Stimulated activated naive CD8-positive, alpha-beta T cell treated with anti-CD3 and anti-CD28 coated beads, Interleukin-15, Interleukin-2, amounts not matched to agents 100 ng/mL and 50 ng/mL, for 24 hours (primary cell): ENCODE measurements around the gene PLEKHG4B.
"Not testable (repeated sequence)": the region's sequence is repeated elsewhere in the genome, so short reads cannot be mapped to it uniquely, and the experiment has no call there.

Experiments used
- H3K27ac Mint-ChIP-seq: one replicate; pipeline ENCODE4 v1.8.0; 2021; ENCODE audit warnings: mild to moderate bottlenecking, mixed read lengths
- H3K27me3 Mint-ChIP-seq: one replicate; pipeline ENCODE4 v1.8.0; 2021; ENCODE audit warnings: mixed read lengths
- H3K36me3 Mint-ChIP-seq: one replicate; pipeline ENCODE4 v1.8.0; 2021; ENCODE audit warnings: low read depth, mixed read lengths
- H3K4me1 Mint-ChIP-seq: one replicate; pipeline ENCODE4 v1.8.0; 2021; ENCODE audit warnings: low read depth, mixed read lengths
- H3K4me3 Mint-ChIP-seq: one replicate; pipeline ENCODE4 v1.8.0; 2021; ENCODE audit warnings: mild to moderate bottlenecking, mixed read lengths
- H3K9me3 Mint-ChIP-seq: one replicate; pipeline ENCODE4 v1.8.0; 2021; ENCODE audit warnings: mixed read lengths

PLEKHG4B gene

GRCh38 chr5:91556-92263 lies at the start of gene PLEKHG4B:
Gene PLEKHG4B, plus strand, starts transcription at chr5:92168. Its CDS starts 64 bp downstream, at chr5:92232.
- Mint-ChIP-seq H3K9me3 (no peaks in the 10 kb centered on the region), H3K4me1 (peaks cover 4% of the 10 kb centered on the region), H3K4me3 (peak within 1 kb of the TSS; percentile 37), H3K27me3 (peaks cover 59% of the 10 kb centered on the region), H3K36me3 (no peaks in the 10 kb centered on the region), H3K27ac (no peak within 1 kb of the TSS)

GRCh38 chr5:42250-42649 lies 49.7 kb upstream of the PLEKHG4B start:
- Mint-ChIP-seq H3K4me3 (no peak overlapping the region), H3K27me3 (peaks cover 45% of the 10 kb centered on the region), H3K9me3 (no peaks in the 10 kb centered on the region), H3K36me3 (no peaks in the 10 kb centered on the region), H3K27ac (no peak overlapping the region), H3K4me1 (no peaks in the 10 kb centered on the region)

- peaks cover 5% of the 10 kb centered on the region for H3K9me3 Mint-ChIP-seq
- no peak overlapping the region for H3K4me3 Mint-ChIP-seq
- peaks cover 4% of the 10 kb centered on the region for H3K36me3 Mint-ChIP-seq
- peaks cover 45% of the 10 kb centered on the region for H3K27me3 Mint-ChIP-seq
- H3K4me1 Mint-ChIP-seq, result no peaks in the 10 kb centered on the region
- H3K27ac Mint-ChIP-seq, result no peak overlapping the region
Measured at GRCh38 chr5:48192-48591, 43.8 kb upstream of the PLEKHG4B start.

GRCh38 chr5:49530-49929 lies 42.4 kb upstream of the PLEKHG4B start:
- H3K27ac Mint-ChIP-seq, H3K36me3 Mint-ChIP-seq, H3K4me3 Mint-ChIP-seq, H3K9me3 Mint-ChIP-seq, H3K4me1 Mint-ChIP-seq: not testable (repeated sequence)
- peaks cover 46% of the 10 kb centered on the region for H3K27me3 Mint-ChIP-seq

- Mint-ChIP-seq H3K27me3 (peaks cover 50% of the 10 kb centered on the region), H3K36me3 (peaks cover 4% of the 10 kb centered on the region), H3K4me1 (no peaks in the 10 kb centered on the region), H3K27ac (no peak overlapping the region), H3K4me3 (no peak overlapping the region), H3K9me3 (peaks cover 5% of the 10 kb centered on the region)
Measured at GRCh38 chr5:49953-50544, 41.9 kb upstream of the PLEKHG4B start.

- H3K27ac Mint-ChIP-seq, result no peak overlapping the region
- peaks cover 5% of the 10 kb centered on the region for H3K9me3 Mint-ChIP-seq
- no peak overlapping the region for H3K4me3 Mint-ChIP-seq
- H3K27me3 Mint-ChIP-seq, result peaks cover 54% of the 10 kb centered on the region
- no peaks in the 10 kb centered on the region for H3K4me1 Mint-ChIP-seq
- H3K36me3 Mint-ChIP-seq, result peaks cover 4% of the 10 kb centered on the region
Measured at GRCh38 chr5:50724-51499, 41.1 kb upstream of the PLEKHG4B start.

- Mint-ChIP-seq H3K9me3 (peaks cover 5% of the 10 kb centered on the region), H3K36me3 (peaks cover 4% of the 10 kb centered on the region), H3K4me3 (no peak overlapping the region), H3K27ac (no peak overlapping the region), H3K27me3 (peaks cover 55% of the 10 kb centered on the region), H3K4me1 (no peaks in the 10 kb centered on the region)
Measured at GRCh38 chr5:51500-51823, 40.5 kb upstream of the PLEKHG4B start.

- Mint-ChIP-seq H3K27me3 (peaks cover 49% of the 10 kb centered on the region), H3K4me3 (no peak overlapping the region), H3K9me3 (peaks cover 5% of the 10 kb centered on the region), H3K27ac (no peak overlapping the region), H3K4me1 (no peaks in the 10 kb centered on the region), H3K36me3 (peaks cover 4% of the 10 kb centered on the region)
Measured at GRCh38 chr5:53381-54174, 38.4 kb upstream of the PLEKHG4B start.

- no peaks in the 10 kb centered on the region for H3K4me1 Mint-ChIP-seq
Measured at GRCh38 chr5:54175-54730, 37.7 kb upstream of the PLEKHG4B start.

GRCh38 chr5:54876-55569 lies 36.9 kb upstream of the PLEKHG4B start:
- Mint-ChIP-seq H3K9me3 (peaks cover 5% of the 10 kb centered on the region), H3K36me3 (peaks cover 4% of the 10 kb centered on the region), H3K27me3 (peaks cover 53% of the 10 kb centered on the region), H3K27ac (no peak overlapping the region), H3K4me3 (no peak overlapping the region), H3K4me1 (no peaks in the 10 kb centered on the region)

More at GRCh38 chr5:54175-54730, 37.7 kb upstream of the PLEKHG4B start:
- Mint-ChIP-seq H3K36me3 (peaks cover 4% of the 10 kb centered on the region), H3K4me3 (peak overlapping the region; percentile 20), H3K27ac (no peak overlapping the region), H3K27me3 (peaks cover 49% of the 10 kb centered on the region), H3K9me3 (peaks cover 5% of the 10 kb centered on the region)

GRCh38 chr5:56561-57290 lies 35.2 kb upstream of the PLEKHG4B start:
- Mint-ChIP-seq H3K36me3 (no peaks in the 10 kb centered on the region), H3K4me3 (no peak overlapping the region), H3K27me3 (peaks cover 44% of the 10 kb centered on the region), H3K9me3 (no peaks in the 10 kb centered on the region), H3K27ac (no peak overlapping the region), H3K4me1 (no peaks in the 10 kb centered on the region)

- H3K36me3 Mint-ChIP-seq, H3K9me3 Mint-ChIP-seq, H3K4me3 Mint-ChIP-seq, H3K27ac Mint-ChIP-seq, H3K4me1 Mint-ChIP-seq: not testable (repeated sequence)
- peaks cover 42% of the 10 kb centered on the region for H3K27me3 Mint-ChIP-seq
Measured at GRCh38 chr5:60250-60649, 31.7 kb upstream of the PLEKHG4B start.

- Mint-ChIP-seq H3K9me3 (peaks cover 3% of the 10 kb centered on the region), H3K27me3 (peaks cover 35% of the 10 kb centered on the region), H3K4me3 (no peak overlapping the region), H3K36me3 (no peaks in the 10 kb centered on the region), H3K4me1 (no peaks in the 10 kb centered on the region), H3K27ac (no peak overlapping the region)
Measured at GRCh38 chr5:70440-70839, 21.5 kb upstream of the PLEKHG4B start.
